HG03378 (cell line): Measurements from ENCODE around the gene MAB21L4.

Experiments used
- ATAC-seq: cut with Tn5 transposase; IDR thresholded peaks from one replicate; pipeline ENCODE4 v1.9.1; 2021; ENCODE audit warnings: mild to moderate bottlenecking, moderate library complexity; ENCODE audit not compliant: unreplicated experiment

MAB21L4 gene

DNA sequence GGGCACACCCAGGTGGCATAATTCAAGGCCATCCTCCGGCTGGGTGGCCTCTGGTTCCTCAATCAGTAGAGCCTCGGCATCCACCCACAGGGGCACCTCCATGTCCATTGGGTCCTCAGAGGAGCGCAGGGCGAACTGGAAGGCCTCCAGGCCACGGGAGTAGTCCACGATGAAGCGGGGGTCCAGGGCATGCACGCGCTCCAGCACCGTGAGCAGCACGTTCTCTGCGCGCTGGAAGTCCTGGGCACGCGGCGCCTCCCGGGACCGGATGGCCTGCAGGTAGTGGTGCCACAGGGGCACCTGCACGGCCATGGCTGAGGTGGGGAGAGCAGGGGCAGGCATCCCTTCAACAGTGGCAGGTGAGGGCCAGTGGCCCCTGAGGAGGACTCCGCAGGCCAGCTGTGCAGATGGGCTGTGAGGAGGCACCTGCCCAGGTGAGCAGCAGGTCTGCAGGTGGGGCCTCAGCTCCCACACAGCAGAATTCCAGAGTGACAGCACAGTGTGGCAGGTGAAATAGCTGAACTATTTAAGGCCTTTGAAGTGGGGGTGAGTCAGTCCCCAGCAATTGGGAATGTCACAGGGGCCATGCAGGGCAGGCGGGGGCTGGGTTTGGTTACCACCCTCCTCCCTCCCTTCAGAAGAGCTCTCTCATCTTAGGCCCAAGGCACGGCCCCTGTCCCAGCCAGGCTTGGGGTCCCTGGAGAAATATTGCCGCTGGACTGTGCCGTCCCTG, at the start of gene MAB21L4:
Gene MAB21L4, minus strand, starts transcription at position 501 of the 733 bp plus-strand sequence. Its CDS starts 159 bp downstream, at position 342.
- ATAC-seq: no peak

DNA sequence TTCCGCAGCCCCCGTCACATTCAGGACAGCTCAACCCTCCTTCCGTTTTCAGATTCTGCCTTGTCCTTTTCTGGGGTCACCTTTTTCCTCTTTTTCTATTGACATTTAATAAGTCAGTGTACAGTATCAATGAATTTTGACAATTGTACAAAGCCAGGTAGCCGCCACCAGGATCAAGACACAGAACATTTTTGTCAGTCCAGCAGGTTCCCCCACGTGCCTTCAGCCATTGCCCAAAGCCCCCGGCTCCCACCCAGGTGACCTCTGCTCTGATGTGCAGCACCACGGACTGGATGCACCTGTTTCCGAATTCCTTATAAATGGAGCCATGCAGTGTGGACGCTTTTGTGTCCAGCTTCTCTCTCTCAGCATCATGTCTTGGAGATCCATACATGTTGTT, 40.1 kb upstream of the MAB21L4 start:
- no peak for ATAC-seq

DNA sequence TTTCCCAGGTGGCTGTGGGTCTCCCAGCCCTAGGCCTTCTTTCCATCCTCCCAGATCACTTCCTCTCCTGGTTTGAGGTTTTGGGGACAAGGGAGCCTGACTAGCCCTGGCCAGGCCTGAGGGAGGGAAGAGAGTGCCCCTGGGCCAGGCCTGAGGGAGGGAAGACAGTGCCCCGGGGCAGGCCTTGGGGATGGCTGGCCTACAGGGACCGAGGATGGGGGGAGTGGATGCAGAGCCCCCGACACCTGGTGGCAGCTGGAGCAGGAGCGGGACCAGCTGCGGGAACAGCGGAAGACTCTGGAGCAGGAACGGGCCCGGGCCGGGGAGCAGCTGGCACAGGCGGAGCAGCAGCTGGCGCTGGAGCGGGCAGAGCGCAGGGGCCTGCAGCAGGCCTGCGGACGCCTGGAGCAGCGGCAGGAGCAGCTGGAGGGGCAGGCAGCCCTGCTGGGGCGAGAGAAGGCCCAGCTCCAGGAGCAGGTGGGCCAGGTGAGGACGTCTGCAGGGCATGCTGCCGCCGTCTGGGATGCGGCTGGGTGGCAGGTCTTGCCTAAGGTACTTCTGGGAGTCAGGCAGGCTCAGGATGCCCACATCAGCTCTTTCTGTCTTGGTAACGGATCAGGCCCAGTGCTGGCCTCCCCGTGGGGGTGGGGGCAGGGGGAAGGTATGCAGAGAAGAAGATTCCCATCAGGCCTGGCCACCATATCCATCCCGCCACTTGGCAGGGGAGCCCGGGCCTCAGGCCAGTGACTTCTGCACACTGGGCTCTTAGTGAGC, 39.3 kb upstream of the MAB21L4 start:
- ATAC-seq: no peak

DNA sequence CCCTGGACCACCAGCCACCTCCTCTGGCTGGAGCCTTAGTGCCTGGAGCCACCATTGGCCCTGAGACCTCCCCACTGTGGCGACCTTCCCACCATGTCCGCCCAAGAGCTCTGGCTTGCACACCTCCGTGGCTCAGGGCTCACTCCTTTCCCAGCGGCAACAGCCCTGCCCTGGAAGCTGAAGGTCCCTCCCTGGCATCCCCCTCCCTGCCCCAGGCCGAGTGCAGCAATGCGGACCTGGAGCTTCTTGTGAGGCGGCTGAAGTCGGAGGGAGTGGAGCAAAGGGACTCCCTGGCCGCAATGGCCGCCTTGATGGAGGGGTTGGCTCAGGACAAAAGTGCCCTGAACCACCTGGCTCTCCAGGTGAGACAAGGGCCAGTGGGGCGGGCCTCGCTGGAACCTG, 38.7 kb upstream of the MAB21L4 start:
- ATAC-seq: no peak

DNA sequence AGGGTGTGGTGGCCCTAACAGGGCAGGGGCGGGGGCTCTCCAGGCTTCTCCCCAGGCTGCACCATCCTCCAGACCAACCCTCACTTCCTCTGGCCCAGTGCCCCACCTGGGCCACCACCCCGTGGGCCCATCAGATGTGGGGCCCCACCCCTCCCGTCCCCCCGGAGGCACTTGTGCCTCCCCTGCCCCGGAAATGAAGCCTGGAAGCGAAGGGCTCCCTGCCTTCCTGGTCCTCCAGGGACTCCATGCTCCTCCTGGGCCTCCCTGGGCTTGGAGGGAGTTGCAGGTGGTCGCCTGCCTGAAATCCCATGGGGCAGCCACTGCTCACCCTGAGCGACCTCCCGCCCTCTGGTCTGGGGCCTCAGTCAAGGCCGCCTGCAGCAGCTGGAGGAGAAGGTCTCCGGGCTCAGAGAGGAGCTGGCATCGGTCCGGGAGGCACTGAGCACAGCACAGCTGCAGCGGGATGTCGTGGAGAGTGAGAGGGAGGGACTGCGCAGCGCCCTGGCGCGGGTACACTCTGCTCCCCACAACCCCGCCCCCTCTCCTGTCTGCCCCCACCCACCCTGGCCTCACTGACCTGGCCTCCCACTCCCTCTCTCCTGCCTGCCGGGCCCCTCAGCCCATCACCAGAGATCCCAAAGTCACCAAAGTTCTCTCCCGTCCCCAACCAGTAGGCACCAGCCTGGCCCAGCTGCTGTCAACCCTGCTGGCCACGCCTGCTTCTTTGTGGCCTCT, 38.2 kb upstream of the MAB21L4 start:
- ATAC-seq: no peak

DNA sequence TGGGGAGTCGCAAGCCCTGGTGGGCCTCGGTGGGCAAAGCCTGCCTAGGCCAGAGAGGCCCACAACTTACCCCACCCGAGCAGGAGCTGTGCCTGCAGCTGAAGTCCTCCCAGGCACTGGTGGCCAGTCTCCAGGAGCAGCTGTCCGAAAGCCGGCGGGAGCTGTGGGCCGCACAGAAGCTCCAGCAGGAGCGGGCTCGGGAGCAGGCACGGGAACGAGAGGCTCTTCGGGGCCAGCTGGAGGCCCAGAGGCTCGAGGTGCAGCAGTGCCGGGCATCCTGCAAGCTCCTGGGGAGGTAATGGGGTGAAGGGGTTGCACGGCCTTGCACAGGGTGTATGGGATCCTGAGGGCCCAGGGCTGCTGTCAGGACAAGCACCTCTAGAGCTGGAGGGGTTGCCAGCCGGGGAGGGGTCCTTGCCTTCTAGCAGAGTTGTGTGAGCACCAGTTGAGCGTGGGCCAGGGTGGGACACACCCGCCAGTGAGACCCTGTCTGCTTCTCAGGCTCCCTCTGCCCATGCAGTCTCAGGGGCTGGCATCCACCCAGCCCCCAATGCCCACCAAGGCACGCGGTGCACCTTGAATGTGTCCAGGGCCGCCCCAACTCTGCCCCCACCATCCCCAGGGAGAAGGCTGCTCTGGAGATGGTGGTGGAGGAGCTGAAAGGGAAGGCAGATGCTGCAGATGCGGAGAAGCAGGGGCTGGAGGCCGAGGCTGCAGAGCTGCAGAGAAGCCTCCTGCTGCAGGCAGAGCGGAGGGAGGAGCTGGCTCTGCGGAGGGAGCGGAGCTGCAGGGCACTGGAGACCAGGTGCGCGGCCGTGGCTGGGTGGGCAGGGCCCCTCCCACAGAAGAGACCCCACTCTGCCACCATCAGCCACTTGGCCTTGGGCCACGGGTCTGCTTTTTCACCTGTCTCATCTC, 37.4 kb upstream of the MAB21L4 start:
- no peak for ATAC-seq

DNA sequence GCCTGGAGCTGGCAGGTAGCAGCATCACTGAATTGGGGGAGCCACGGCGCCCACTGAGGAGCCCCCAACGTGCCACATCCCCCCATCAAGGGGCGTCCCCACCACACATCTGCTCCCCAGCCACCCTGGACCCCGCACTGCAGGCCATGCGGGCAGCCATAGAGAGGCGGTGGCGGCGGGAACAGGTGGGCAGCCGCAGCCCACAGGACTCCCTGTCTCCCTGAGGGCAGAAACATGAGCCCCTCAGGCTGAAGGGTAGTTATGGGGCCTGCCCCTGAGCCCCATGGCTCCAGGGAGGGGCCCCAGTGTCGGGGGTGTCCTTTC, 36.7 kb upstream of the MAB21L4 start:
- no peak for ATAC-seq

DNA sequence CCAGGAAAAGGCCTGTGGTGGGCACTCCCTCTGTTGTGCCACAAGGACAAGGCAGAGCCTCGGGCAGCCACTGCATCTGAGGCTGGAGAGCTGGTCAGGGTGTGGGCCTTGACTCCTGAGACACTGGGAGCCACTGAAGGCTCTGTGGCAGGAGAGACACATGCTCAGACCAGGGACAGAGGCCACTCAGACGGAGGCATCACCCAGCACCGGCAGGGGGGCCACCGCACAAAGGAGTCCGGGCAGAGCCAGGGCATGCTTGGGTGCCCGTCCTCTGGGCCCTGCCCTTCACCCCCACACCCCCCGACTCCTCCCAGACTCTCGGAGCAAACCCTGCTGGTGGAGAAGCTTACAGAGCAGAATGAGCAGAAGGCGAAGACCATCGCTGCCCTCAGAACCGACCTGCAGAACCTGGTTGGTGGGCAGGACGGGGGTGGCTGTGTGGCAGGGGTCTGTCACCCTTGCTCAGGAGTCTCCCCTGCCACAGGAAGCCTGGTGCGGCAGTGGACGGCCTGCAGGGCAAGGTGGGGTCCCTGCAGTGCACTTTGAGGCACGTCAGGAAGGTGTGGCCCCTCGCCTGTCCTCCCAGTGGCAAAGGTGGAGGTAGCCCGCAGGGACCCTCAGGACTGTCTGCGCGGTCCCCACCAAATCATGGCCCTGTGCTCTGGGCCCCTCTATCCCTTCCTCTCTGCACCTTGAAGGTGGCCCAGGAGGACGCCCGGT, 36.2 kb upstream of the MAB21L4 start:
- ATAC-seq: no peak

DNA sequence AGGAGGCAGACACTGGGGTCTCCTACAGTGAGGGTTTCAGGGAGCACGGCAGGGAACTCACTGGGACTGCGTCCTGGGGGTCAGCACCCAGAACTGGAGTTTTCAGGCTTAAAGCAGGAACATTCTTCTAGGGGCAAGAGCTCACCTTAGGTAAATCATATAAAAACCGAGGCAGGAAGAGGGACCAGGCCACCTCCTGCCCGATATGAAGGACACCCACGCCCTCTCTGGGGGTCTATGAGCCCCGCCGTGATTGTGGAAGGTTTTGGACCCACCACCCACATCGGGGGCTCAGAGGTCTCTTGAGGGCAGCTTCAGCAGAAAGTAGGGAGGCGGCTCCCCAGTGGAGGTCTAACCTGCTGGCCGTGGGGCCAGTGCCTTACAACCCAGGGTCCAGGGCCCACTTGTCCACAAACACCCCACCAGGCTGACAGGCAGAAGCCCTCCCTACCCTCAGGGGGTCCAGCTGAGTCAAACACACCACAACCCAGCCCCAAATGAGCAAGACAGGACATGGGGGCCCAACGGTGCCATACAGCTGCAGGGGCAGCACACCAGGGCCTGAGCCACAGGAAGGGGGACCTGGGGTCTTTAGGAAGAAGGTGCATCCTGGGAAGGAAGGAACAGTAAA, 35.5 kb upstream of the MAB21L4 start:
- no peak for ATAC-seq

DNA sequence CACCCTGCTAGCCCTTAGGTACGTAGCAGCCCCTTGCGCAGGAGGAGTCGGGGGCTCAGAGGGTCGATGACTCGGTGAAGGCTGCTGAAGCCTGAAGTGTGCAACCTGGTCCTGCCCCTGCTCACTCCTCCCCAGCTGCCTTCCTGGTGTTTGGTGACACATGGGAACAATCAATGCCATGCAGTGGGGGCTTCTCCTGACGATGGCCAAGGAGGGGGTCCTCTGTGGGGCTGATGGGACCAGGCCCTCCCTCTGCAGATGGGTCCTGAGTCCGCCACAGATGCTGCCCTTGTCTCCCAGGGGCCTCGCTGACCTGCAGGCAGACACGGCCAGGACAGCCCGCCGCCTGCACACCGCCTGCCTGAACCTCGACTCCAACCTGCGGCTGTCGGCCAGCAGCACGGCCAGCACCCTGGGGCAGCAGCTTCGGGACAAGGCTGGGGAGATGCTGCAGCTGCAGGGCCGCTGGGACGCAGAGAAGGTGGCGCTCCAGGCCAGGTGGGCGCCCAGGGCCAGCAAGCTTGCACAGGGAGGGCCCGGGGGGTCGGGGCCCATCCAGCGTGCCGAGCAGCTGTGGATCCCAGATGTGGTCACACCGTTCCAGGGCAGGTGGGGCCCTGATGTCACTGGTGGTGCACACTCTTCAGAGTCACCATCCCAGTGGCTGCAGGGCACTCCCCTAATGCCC, 34.8 kb upstream of the MAB21L4 start:
- no peak for ATAC-seq

DNA sequence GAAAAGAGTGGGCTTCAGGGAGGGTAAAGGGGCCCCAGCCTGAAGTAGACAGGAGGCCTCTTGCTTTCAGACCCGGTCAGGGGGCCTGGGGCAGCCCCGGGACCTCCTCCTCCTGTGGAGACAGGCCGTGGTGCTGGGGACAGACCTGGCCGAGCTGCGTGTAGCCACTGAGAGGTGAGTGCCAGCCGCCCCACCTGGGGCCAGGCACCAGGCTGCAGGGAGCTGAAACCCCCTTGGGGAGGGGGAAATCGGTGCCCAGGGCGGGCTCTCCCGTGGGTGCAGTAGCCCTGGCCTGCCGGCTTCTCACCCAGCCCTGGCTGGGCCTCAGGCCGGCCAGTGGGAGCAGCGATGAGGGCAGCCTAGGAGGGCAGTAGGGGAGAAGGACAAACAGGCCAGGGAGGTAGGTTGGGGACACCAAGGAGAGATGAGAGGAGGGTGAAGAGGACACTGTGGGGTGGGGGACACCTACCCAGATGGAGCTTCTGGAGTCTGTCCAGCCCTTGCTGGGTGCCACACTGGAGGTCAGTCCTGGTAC, 34.2 kb upstream of the MAB21L4 start:
- ATAC-seq: no peak

DNA sequence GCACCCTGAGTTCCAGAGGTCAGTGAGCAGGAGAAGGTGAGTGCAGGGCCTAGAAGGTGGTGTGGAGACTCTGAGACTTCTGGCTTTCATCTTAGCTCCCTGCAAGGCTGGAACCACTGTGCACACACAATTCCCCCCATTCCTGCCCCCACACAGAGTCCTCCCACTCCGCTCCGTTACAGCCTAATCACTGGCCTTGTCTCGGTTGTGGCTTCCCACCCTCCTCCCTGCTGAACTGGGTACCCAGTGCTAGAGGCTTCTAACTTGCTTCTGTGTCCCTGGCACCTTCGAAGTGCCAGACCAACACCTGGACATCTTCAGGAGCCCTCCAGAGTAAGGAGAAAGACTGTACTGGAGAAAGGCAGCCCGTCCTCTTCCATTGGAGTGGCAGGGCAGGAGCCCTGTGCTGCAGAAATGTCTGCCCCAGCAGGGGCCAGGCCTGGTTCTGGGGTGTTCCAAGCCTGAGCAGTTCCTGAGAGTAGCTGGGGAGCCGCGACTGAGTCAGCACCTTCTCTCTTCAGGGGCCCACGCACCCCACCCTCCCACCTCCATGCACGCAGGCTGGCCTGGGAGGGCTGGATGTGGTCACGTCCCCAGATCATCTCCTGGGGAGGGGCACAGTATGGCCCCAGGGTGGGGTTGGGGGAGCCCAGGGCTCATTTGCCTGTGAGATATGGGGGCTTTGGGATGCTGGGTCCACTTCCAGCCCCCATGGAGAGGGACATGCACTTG, 33.6 kb upstream of the MAB21L4 start:
- no peak for ATAC-seq

DNA sequence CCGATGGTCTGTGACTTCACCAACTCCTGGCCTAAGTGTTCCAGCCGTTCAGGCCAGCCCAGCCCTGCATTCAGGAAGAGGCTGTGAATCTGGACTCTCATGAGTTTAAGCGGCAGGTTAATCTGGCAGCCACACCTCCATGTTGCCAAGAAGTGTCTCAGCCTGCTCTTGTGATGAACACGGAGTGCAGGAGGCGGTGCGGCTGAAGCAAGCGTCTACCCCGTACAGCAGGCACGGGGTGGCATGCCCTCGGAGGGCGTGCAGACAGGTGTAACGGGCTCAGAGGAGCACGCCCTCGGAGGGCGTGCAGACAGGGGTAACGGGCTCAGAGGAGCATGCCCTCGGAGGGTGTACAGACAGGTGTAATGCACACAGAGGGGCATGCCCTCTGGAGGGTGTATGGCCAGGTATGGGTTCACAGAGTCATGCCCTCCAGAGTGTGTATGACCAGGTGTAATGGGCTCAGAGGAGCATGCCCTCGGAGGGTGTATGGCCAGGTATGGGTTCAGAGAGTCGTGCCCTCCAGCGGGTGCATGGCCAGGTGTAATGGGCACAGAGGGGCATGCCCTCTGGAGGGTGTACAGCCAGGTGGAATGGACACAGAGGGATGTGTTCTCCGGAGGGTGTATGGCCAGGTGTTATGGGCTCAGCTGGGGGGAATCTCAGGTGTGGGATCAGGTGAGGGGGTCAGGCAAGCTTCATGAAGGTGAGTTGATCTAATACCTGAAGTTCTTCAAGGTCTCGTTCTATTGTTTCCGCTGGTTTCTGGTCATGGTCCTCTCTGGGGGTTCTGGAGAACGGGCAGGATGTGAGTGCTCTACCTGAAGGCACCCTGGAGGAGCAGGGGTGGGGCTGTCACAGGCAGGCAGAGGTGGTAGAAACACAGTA, 32.8 kb upstream of the MAB21L4 start:
- ATAC-seq: no peak

DNA sequence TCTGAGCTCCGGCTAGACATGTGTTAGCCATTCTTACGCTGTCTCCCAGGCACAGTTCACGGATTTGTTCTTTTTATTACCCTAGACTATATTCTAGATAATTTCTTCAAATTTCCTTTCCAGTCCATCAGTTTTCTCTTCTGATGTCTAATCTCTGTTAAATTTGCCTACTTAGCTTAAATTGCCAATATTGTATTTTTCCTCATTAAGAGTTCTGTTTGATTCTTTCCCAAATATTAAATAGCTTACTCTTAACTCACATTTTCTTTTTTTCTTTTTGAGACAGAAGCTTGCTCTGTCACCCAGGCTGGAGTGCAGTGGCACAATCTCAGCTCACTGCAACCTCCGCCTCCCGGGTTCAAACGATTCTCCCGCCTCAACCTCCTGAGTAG, 31.4 kb upstream of the MAB21L4 start:
- no peak for ATAC-seq

DNA sequence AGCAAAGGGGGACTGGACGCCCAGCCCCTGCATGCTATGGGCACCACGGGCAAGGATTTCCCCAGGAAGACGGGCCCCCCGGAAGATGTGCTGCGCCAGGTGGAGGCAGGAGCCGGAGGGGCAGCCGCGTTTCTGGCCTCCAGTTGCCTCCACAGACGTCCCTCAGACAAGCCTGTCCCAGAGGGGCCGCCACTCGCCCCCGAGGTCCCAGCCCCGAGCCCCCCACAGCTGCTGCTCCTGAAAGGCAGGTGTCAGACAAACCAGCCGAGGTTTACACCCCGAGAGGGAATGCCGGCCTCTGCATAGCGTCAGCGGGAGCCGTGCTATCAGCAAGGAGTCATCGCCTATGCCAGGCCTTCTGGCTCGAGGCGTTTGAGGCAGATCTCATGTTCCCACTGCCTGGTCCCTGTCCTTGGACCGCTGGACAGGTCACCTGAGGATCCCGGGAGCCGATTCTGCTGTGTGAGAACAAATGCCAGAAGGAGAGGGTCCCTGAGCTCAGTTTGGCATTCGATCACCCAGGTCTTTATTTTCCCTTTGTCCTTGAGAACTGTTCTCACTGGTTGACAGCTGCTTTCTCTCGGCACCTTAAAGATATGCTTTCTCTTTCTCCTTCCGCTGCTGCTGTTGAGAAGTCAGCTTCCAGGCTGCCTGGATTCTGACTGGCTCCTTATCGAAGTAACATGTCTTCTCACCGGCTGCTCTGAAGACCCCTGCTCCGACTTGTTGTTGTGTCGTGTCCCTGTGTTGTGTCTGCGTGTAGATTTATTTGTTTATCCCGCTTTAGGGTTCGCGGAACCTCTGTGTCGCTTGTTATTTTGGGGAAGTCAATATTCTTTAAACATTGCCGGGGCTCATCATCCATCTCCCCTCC, 30.8 kb upstream of the MAB21L4 start:
- no peak for ATAC-seq
